HUES48 (cell line): ENCODE results near the gene NTN1.
"Not testable (repeated sequence)": the region's sequence is repeated elsewhere in the genome, so short reads cannot be mapped to it uniquely, and the experiment has no call there.

Experiments used
- H3K27ac ChIP-seq: one replicate; pipeline ENCODE4 v1.7.0; 2013; ENCODE audit warnings: low read depth, low read length, inconsistent platforms
- H3K27me3 ChIP-seq: 2 replicates; pipeline ENCODE4 v1.6.1; 2013; ENCODE audit warnings: mild to moderate bottlenecking, low read length; ENCODE audit not compliant: control insufficient read depth, insufficient read depth
- H3K36me3 ChIP-seq: 2 replicates; pipeline ENCODE4 v1.6.1; 2013; ENCODE audit warnings: low read length; ENCODE audit not compliant: control insufficient read depth, insufficient read depth
- H3K4me1 ChIP-seq: 2 replicates; pipeline ENCODE4 v1.6.1; 2013; ENCODE audit warnings: mild to moderate bottlenecking, low read length; ENCODE audit not compliant: control insufficient read depth, insufficient read depth
- H3K4me3 ChIP-seq: 2 replicates; pipeline ENCODE4 v1.5.1; 2013; ENCODE audit warnings: mild to moderate bottlenecking, low read depth, low read length
- H3K9ac ChIP-seq: 2 replicates; pipeline ENCODE4 v1.6.1; 2013; ENCODE audit warnings: mild to moderate bottlenecking, low read depth, low read length, moderate library complexity
- H3K9me3 ChIP-seq: 2 replicates; pipeline ENCODE4 v1.6.1; 2013; ENCODE audit warnings: low read length; ENCODE audit not compliant: control insufficient read depth, insufficient read depth

NTN1 gene

GRCh38 chr17:9148905-9149525 is 127.7 kb downstream of the NTN1 start:
- H3K9ac ChIP-seq = no peak overlapping the region
- H3K9me3 ChIP-seq = no peaks in the 10 kb centered on the region
- no peaks in the 10 kb centered on the region for H3K27me3 ChIP-seq
- no peaks in the 10 kb centered on the region for H3K36me3 ChIP-seq
- no peak overlapping the region for H3K4me3 ChIP-seq
- no peaks in the 10 kb centered on the region; the same call in 1 of the 2 replicates for H3K4me1 ChIP-seq
- H3K27ac ChIP-seq = no peak overlapping the region

- no peaks in the 10 kb centered on the region; the same call in 1 of the 2 replicates for H3K4me1 ChIP-seq
- no peaks in the 10 kb centered on the region for H3K27me3 ChIP-seq
- peak overlapping the region; percentile 42 for H3K27ac ChIP-seq
- H3K9me3 ChIP-seq = no peaks in the 10 kb centered on the region
- H3K4me3 ChIP-seq = no peak overlapping the region
- no peaks in the 10 kb centered on the region for H3K36me3 ChIP-seq
- H3K9ac ChIP-seq = no peak overlapping the region
Measured at GRCh38 chr17:9150446-9151090, 129.3 kb downstream of the NTN1 start.

GRCh38 chr17:9151091-9151490 is 129.8 kb downstream of the NTN1 start:
- H3K27ac ChIP-seq = peak overlapping the region; percentile 42
- no peak overlapping the region for H3K9ac ChIP-seq

GRCh38 chr17:9151740-9152139 is 130.4 kb downstream of the NTN1 start:
- not testable (repeated sequence) for H3K36me3 ChIP-seq, H3K4me1 ChIP-seq, H3K4me3 ChIP-seq, H3K9me3 ChIP-seq, H3K9ac ChIP-seq, H3K27me3 ChIP-seq, H3K27ac ChIP-seq

More at GRCh38 chr17:9151091-9151490, 129.8 kb downstream of the NTN1 start:
- no peaks in the 10 kb centered on the region for H3K27me3 ChIP-seq
- no peaks in the 10 kb centered on the region; the same call in 1 of the 2 replicates for H3K4me1 ChIP-seq
- H3K9me3 ChIP-seq = no peaks in the 10 kb centered on the region
- H3K36me3 ChIP-seq = no peaks in the 10 kb centered on the region
- no peak overlapping the region for H3K4me3 ChIP-seq

- Histone ChIP-seq H3K4me1 (peaks cover 14% of the 10 kb centered on the region), H3K27ac (no peak overlapping the region), H3K9me3 (no peaks in the 10 kb centered on the region), H3K9ac (no peak overlapping the region), H3K36me3 (no peaks in the 10 kb centered on the region), H3K4me3 (no peak overlapping the region), H3K27me3 (no peaks in the 10 kb centered on the region)
Measured at GRCh38 chr17:9158544-9159452, 137.5 kb downstream of the NTN1 start.

GRCh38 chr17:9162275-9162985 is 141.1 kb downstream of the NTN1 start:
- H3K27me3 ChIP-seq = no peaks in the 10 kb centered on the region
- H3K4me3 ChIP-seq = peak overlapping the region; percentile 38; the same call in 1 of the 2 replicates
- H3K4me1 ChIP-seq = peaks cover 14% of the 10 kb centered on the region
- no peak overlapping the region for H3K9ac ChIP-seq
- H3K27ac ChIP-seq = no peak overlapping the region
- H3K36me3 ChIP-seq = no peaks in the 10 kb centered on the region
- H3K9me3 ChIP-seq = no peaks in the 10 kb centered on the region

- no peak overlapping the region for H3K9ac ChIP-seq
- no peak overlapping the region for H3K4me3 ChIP-seq
- no peaks in the 10 kb centered on the region for H3K36me3 ChIP-seq
Measured at GRCh38 chr17:9166788-9167187, 145.5 kb downstream of the NTN1 start.

GRCh38 chr17:9167379-9167778 is 146.1 kb downstream of the NTN1 start:
- Histone ChIP-seq H3K4me3 (no peak overlapping the region), H3K27me3 (no peaks in the 10 kb centered on the region)

More at GRCh38 chr17:9166788-9167187, 145.5 kb downstream of the NTN1 start:
- Histone ChIP-seq H3K27ac (no peak overlapping the region), H3K27me3 (no peaks in the 10 kb centered on the region), H3K4me1 (peaks cover 24% of the 10 kb centered on the region), H3K9me3 (no peaks in the 10 kb centered on the region)

GRCh38 chr17:9169116-9169515 is 147.8 kb downstream of the NTN1 start:
- no peaks in the 10 kb centered on the region for H3K27me3 ChIP-seq
- peaks cover 14% of the 10 kb centered on the region for H3K4me1 ChIP-seq
- H3K9ac ChIP-seq = no peak overlapping the region
- no peak overlapping the region for H3K27ac ChIP-seq
- H3K4me3 ChIP-seq = no peak overlapping the region
- no peaks in the 10 kb centered on the region for H3K9me3 ChIP-seq
- H3K36me3 ChIP-seq = no peaks in the 10 kb centered on the region

More at GRCh38 chr17:9167379-9167778, 146.1 kb downstream of the NTN1 start:
- H3K27ac ChIP-seq = no peak overlapping the region
- H3K4me1 ChIP-seq = peaks cover 24% of the 10 kb centered on the region
- no peaks in the 10 kb centered on the region for H3K36me3 ChIP-seq
- H3K9ac ChIP-seq = no peak overlapping the region
- no peaks in the 10 kb centered on the region for H3K9me3 ChIP-seq

GRCh38 chr17:9170336-9170735 is 149.0 kb downstream of the NTN1 start:
- H3K27me3 ChIP-seq = no peaks in the 10 kb centered on the region
- H3K9me3 ChIP-seq = no peaks in the 10 kb centered on the region
- peaks cover 14% of the 10 kb centered on the region for H3K4me1 ChIP-seq
- H3K27ac ChIP-seq = no peak overlapping the region
- no peaks in the 10 kb centered on the region for H3K36me3 ChIP-seq
- H3K9ac ChIP-seq = no peak overlapping the region
- no peak overlapping the region for H3K4me3 ChIP-seq
